HCT116 (cell line): ENCODE results near the gene SDK1. TPM values are rescaled to one million over a fixed set of nuclear protein-coding genes. Genes with fewer than 3 reads are reported as not detected.

Source experiments
- ATAC-seq: fragments of 200-7000 bp; cut with Tn5 transposase; 2 replicates; pipeline ENCODE4 v1.9.1; 2020; ENCODE audit warnings: mild to moderate bottlenecking, moderate library complexity
- BruUV-seq: library from RNA; stranded (reverse); fragments of 400-500 nt; replicated peaks from 2 replicates; lab custom pipeline; 2021; lab: Mats Ljungman, UMichigan
- CTCF ChIA-PET: fragments of 300-600 bp; sonication (Branson Sonifier 250); formaldehyde crosslinking; loops from one replicate; lab custom pipeline; 2021; ENCODE audit warnings: antibody characterized with exemption; lab: Charles Lee
- POLR2A ChIA-PET: fragments of 300-600, 350-600 bp; sonication (Branson Sonifier 250); formaldehyde crosslinking; loops from one replicate; lab custom pipeline; 2021; ENCODE audit warnings: antibody characterized with exemption; lab: Charles Lee
- RAD21 ChIA-PET, 2 experiments: fragments of 300-600 bp; sonication (Branson Sonifier 250); formaldehyde crosslinking; loops; one replicate each; lab custom pipeline; 2023; ENCODE audit warnings: low total read pairs in 2 of 2; ENCODE audit not compliant: uncharacterized antibody in 2 of 2, unreplicated experiment in 2 of 2, low non-redundant PET in 1 of 2; lab: Charles Lee
- DNase-seq: peaks from one replicate; pipeline ENCODE4 v3.0.0-alpha.2; 2010; ENCODE audit warnings: low read depth, low spot score
- H2AFZ ChIP-seq: fragments of 200-600 bp; shearing (Covaris generic), sonication (generic); 2 replicates; pipeline ENCODE4 v1.6.1; 2017; ENCODE audit warnings: low read depth, mixed run types, mixed read lengths, antibody characterized with exemption, low read length; ENCODE audit not compliant: poor library complexity, severe bottlenecking
- H3K27ac ChIP-seq: 2 replicates; pipeline ENCODE4 v1.5.1; 2012; ENCODE audit warnings: low read depth, low read length
- H3K27me3 ChIP-seq: fragments of 200-600 bp; sonication (generic); 2 replicates; pipeline ENCODE4 v1.6.1; 2016; ENCODE audit warnings: mixed run types, low read length, mixed read lengths; ENCODE audit not compliant: insufficient read depth
- H3K36me3 ChIP-seq, 2 experiments: fragments of 200-500 bp in 1 of 2; fragments of 200-600 bp in 1 of 2; sonication (Bioruptor generic) in 1 of 2; sonication (generic) in 1 of 2; 2 replicates each; pipeline versions ENCODE4 v1.5.1 to v1.6.1; 2014 to 2016; ENCODE audit warnings: low read length in 2 of 2, inconsistent platforms in 1 of 2, mixed read lengths in 1 of 2, mixed run types in 1 of 2; ENCODE audit not compliant: insufficient read depth in 2 of 2, control insufficient read depth in 1 of 2
- H3K4me1 ChIP-seq, 2 experiments: fragments of 200-600 bp in 1 of 2; sonication (generic) in 1 of 2; 2 replicates each; pipeline versions ENCODE4 v1.5.1 to v1.6.1; 2012 to 2017; ENCODE audit warnings: low read length in 2 of 2, inconsistent platforms in 1 of 2, mild to moderate bottlenecking in 1 of 2, mixed read lengths in 1 of 2, mixed run types in 1 of 2, moderate library complexity in 1 of 2; ENCODE audit not compliant: insufficient read depth in 2 of 2, control insufficient read depth in 1 of 2
- H3K4me2 ChIP-seq: fragments of 200-600 bp; sonication (generic); 2 replicates; pipeline ENCODE4 v1.6.1; 2017; ENCODE audit warnings: mixed run types, low read length, mixed read lengths
- H3K4me3 ChIP-seq, 2 experiments: fragments of 200-600 bp in 1 of 2; sonication (generic) in 1 of 2; replicated peaks in 1 of 2; 2 replicates each; pipeline ENCODE4 v1.5.1; 2011 to 2016; ENCODE audit warnings: low read length in 2 of 2, control low read depth in 1 of 2, low read depth in 1 of 2, mild to moderate bottlenecking in 1 of 2, mixed read lengths in 1 of 2, mixed run types in 1 of 2
- H3K79me2 ChIP-seq: fragments of 200-600 bp; sonication (generic); 2 replicates; pipeline ENCODE4 v1.6.1; 2017; ENCODE audit warnings: mild to moderate bottlenecking, mixed run types, low read length, moderate library complexity, mixed read lengths; ENCODE audit not compliant: insufficient read depth
- H3K9ac ChIP-seq: fragments of 200-600 bp; sonication (generic); 2 replicates; pipeline ENCODE4 v1.6.1; 2016; ENCODE audit warnings: low read length, mixed read lengths
- H3K9me2 ChIP-seq: fragments of 200-600 bp; sonication (generic), shearing (Covaris generic); 2 replicates; pipeline ENCODE4 v1.6.1; 2017; ENCODE audit warnings: mixed run types, mild to moderate bottlenecking, moderate library complexity; ENCODE audit not compliant: insufficient read depth
- H3K9me3 ChIP-seq, 2 experiments: fragments of 200-500 bp in 1 of 2; fragments of 200-600 bp in 1 of 2; sonication (Bioruptor generic) in 1 of 2; sonication (generic) in 1 of 2; 2 replicates each; pipeline ENCODE4 v1.6.1; 2014 to 2017; ENCODE audit warnings: low read length in 2 of 2, mixed read lengths in 2 of 2, inconsistent platforms in 1 of 2, low read depth in 1 of 2, mild to moderate bottlenecking in 1 of 2, mixed run types in 1 of 2, moderate library complexity in 1 of 2; ENCODE audit not compliant: control insufficient read depth in 1 of 2, insufficient read depth in 1 of 2
- H4K20me1 ChIP-seq: fragments of 200-600 bp; sonication (generic), shearing (Covaris generic); 2 replicates; pipeline ENCODE4 v1.6.1; 2017; ENCODE audit warnings: mixed run types, mild to moderate bottlenecking, moderate library complexity; ENCODE audit not compliant: insufficient read depth
- ATF3 ChIP-seq: IDR thresholded peaks from 2 replicates; pipeline ENCODE4 v1.6.1; 2012
- CEBPB ChIP-seq: IDR thresholded peaks from 2 replicates; pipeline ENCODE4 v1.6.1; 2012; ENCODE audit warnings: low read depth
- CTCF ChIP-seq, 3 experiments: fragments of 200-600 bp in 1 of 3; sonication (generic) in 1 of 3; IDR thresholded peaks in 2 of 3; conservative IDR thresholded peaks in 1 of 3; 2 replicates each; pipeline ENCODE4 v1.5.1; 2012 to 2017; ENCODE audit warnings: low read depth in 2 of 3, low read length in 2 of 3, antibody characterized with exemption in 1 of 3, borderline replicate concordance in 1 of 3, control low read depth in 1 of 3, mild to moderate bottlenecking in 1 of 3, mixed read lengths in 1 of 3, mixed run types in 1 of 3, moderate library complexity in 1 of 3; ENCODE audit not compliant: insufficient read depth in 1 of 3
- EGR1 ChIP-seq: IDR thresholded peaks from 2 replicates; pipeline ENCODE4 v1.6.1; 2012; ENCODE audit warnings: low read depth
- FOSL1 ChIP-seq: IDR thresholded peaks from 2 replicates; pipeline ENCODE4 v1.6.1; 2012; ENCODE audit warnings: low read depth
- MAX ChIP-seq: IDR thresholded peaks from 2 replicates; pipeline ENCODE4 v1.6.1; 2012
- POLR2A ChIP-seq: IDR thresholded peaks from 2 replicates; pipeline ENCODE4 v1.7.0; 2011; ENCODE audit warnings: borderline replicate concordance; ENCODE audit not compliant: insufficient read depth, insufficient read length; ENCODE audit errors: extremely low read depth
- RAD21 ChIP-seq: IDR thresholded peaks from 2 replicates; pipeline ENCODE4 v1.6.1; 2012; ENCODE audit warnings: low read depth, mild to moderate bottlenecking
- REST ChIP-seq: IDR thresholded peaks from 2 replicates; pipeline ENCODE4 v1.6.1; 2012; ENCODE audit warnings: low read depth
- SIN3A ChIP-seq: IDR thresholded peaks from 2 replicates; pipeline ENCODE4 v1.6.1; 2012; ENCODE audit warnings: low read depth
- SP1 ChIP-seq: IDR thresholded peaks from 2 replicates; pipeline ENCODE4 v1.6.1; 2012; ENCODE audit warnings: low read depth
- SRF ChIP-seq: IDR thresholded peaks from 2 replicates; pipeline ENCODE4 v1.6.1; 2012; ENCODE audit warnings: low read depth
- TCF7L2 ChIP-seq: IDR thresholded peaks from 2 replicates; pipeline ENCODE4 v1.7.0; 2011; ENCODE audit warnings: borderline replicate concordance, inconsistent platforms; ENCODE audit not compliant: insufficient read depth, insufficient read length; ENCODE audit errors: extremely low read depth
- YY1 ChIP-seq: IDR thresholded peaks from 2 replicates; pipeline ENCODE4 v1.6.1; 2011; ENCODE audit warnings: low read length, low read depth, moderate library complexity, mild to moderate bottlenecking; ENCODE audit not compliant: insufficient replicate concordance; ENCODE audit errors: extremely low read depth
- ZFX ChIP-seq: fragments of 450-650 bp; IDR thresholded peaks from 2 replicates; pipeline ENCODE4 v1.6.1; 2017
- ZNF274 ChIP-seq: fragments of 200-500 bp; sonication (Bioruptor generic); IDR thresholded peaks from 2 replicates; pipeline ENCODE4 v1.6.1; 2014; ENCODE audit warnings: mild to moderate bottlenecking, low read depth, low read length, inconsistent platforms
- intact Hi-C: fragments of 100-400 bp; cut with micrococcal nuclease; formaldehyde crosslinking; loops from 2 replicates; pipeline ENCODE4 v1.10.0; 2022
- total RNA-seq: library from RNA; stranded (reverse); gene quantifications from one replicate; pipeline ENCODE4 v1.2.1, GENCODE V29; 2021; ENCODE audit not compliant: unreplicated experiment

Gene SDK1
- total RNA-seq, 1 experiment from 2014 or later = 0.05 TPM

GRCh38 chr7:3673524-3673923 is 372.5 kb downstream of the SDK1 start (continued):
- no peak for TF ChIP-seq FOSL1

- Histone ChIP-seq H3K36me3 (no peaks in the 10 kb centered on the region), H3K9me3 (no peaks in the 10 kb centered on the region), H3K9ac (no peak overlapping the region), H2AFZ (no peak overlapping the region), H3K9me2 (no peaks in the 10 kb centered on the region), H3K4me3 (no peak overlapping the region), H3K4me2 (no peak overlapping the region), H3K79me2 (no peaks in the 10 kb centered on the region), H3K27me3 (peaks cover 12% of the 10 kb centered on the region), H3K4me1 (no peaks in the 10 kb centered on the region), H3K27ac (no peak overlapping the region), H4K20me1 (no peaks in the 10 kb centered on the region)
- DNase-seq (no peak), ATAC-seq (no peak)
- ChIA-PET RAD21 (no interaction called here), CTCF (no interaction called here), POLR2A (no interaction called here)
- intact Hi-C loops = loop anchor here (10.0 kb wide), 1 partner anchor 374 kb away; the partner anchor contains the start of gene SDK1
- TF ChIP-seq POLR2A = no peak
- TF ChIP-seq SRF = no peak
- TF ChIP-seq CTCF (IDR thresholded peaks at IDR 0.05 in 2 of 3, conservative IDR thresholded peaks at IDR 0.05 in 1 of 3; ENCODE audit: borderline replicate concordance in 1 of 3, insufficient read depth in 1 of 3, low read depth in 2 of 3, low read length in 2 of 3) = no peak
- no peak for TF ChIP-seq SP1
- no peak for TF ChIP-seq MAX
- TF ChIP-seq EGR1 = no peak
- no peak for TF ChIP-seq TCF7L2
- TF ChIP-seq ATF3 = no peak
- TF ChIP-seq ZNF274 = no peak
- no peak for TF ChIP-seq REST
- no peak for TF ChIP-seq CEBPB
- TF ChIP-seq FOSL1 = no peak
- no peak for TF ChIP-seq RAD21
- TF ChIP-seq YY1 = no peak
- no peak for TF ChIP-seq SIN3A
- no peak for TF ChIP-seq ZFX
- BruUV-seq = no TSS peak
Observed at GRCh38 chr7:3678314-3678810, 377.3 kb downstream of the SDK1 start.
